CD4-positive, alpha-beta T cell treated with Interleukin-17A for 4 hours (primary cell): ENCODE results near the gene ALPG.
"Not testable (repeated sequence)": the region's sequence is repeated elsewhere in the genome, so short reads cannot be mapped to it uniquely, and the experiment has no call there.

Experiments
- DNase-seq: peaks from one replicate; pipeline ENCODE4 v3.0.0-alpha.2; 2020; ENCODE audit warnings: mixed read lengths

The ALPG gene

DNA sequence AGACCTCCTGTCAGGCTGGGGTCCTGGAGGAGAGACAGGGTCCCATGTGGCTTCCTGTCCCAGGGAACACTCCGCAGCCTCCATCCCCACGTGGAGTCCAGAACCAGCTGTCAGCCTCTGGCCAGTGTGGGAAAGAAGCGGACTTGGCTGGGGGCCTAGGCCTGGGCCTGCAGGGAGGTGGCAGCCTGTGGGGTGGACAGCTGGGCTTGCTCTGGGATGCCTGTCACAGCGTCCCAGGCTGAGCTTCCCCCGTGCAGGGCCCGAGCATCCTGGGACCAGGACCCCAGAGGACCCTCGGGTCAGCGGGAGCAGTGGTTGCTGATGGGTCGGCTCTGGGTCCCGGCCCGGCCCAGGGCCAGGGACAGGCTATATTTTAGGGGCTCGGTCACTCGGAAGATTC lies 35.8 kb downstream of the ALPG start:
- not testable (repeated sequence) for DNase-seq

GRCh38 chr2:232443047-232443446 lies 36.4 kb downstream of the ALPG start:
- DNase-seq, result not testable (repeated sequence)

DNA sequence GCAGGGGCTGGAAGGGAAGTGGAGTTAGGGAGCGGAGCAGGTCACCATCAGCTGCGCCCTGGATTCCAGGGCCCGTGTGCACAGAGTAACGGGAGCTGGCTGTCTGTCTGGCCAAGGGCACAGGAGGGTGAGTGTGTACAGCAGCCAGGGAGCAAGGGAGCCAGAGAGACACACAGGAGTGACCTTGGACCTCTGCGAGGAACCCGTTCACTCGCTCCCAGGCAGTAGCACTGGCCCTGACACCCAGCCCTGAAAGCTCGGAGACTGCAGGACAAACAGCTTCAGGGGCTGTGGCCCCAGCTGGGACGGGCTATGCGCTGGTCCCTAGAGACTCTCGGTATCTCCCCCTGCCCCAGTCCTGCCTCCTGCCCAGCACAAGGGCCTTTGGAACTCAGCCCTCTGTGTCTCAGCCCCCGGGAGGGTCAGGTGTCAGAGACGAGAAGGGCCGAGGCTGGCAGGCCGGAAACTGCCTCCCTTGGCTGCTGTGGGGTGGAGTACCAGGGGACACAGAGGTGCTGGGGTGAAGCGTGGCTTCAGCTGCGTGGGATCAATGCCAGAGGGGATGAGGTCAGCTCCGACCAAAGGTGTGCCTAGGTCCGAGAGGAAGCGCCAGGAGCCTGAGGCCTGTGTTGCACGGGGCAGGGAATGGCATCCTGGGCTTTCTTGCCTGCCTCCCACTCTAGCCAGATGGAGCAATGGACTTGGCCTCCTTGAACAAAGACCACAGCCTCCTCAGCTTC lies 37.2 kb downstream of the ALPG start:
- DNase-seq, result not testable (repeated sequence)

- peak; percentile 65 for DNase-seq
Observed at GRCh38 chr2:232444409-232445148, 37.9 kb downstream of the ALPG start.

DNA sequence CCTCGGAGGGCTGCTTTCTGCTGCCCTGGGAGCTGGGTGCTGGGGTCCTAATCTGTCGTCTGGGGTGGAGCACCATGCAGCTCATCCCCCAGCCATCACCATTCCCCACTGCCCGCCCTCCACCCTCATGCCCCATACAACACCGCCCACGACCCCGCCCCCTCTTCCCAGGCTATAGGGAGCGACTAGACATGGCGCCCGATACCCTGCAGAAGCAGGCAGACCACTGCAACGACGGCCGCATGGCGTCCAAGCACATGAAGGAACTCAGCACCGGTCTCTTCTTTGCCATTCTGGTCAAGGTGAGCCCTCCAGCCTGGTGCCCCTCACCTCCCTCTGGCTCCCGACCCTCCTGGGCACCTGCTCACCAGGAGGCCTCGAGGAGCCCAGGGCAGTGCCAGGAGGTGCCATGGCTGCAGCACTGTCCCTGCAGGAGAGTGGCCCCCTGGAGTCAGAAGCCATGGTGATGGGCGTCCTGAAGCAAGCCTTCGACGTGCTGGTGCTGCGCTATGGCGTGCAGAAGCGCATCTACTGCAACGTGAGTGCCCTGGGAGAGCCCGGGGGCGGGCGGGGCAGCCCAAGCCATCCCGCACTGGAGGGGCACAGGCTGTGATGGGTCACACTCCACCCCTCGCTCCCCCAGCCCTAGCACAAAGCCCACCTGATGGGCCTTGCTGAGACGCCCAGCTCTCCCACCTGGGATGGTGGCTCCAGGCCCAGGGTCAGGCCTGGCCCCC lies 38.7 kb downstream of the ALPG start:
- DNase-seq, result not testable (repeated sequence)

DNA sequence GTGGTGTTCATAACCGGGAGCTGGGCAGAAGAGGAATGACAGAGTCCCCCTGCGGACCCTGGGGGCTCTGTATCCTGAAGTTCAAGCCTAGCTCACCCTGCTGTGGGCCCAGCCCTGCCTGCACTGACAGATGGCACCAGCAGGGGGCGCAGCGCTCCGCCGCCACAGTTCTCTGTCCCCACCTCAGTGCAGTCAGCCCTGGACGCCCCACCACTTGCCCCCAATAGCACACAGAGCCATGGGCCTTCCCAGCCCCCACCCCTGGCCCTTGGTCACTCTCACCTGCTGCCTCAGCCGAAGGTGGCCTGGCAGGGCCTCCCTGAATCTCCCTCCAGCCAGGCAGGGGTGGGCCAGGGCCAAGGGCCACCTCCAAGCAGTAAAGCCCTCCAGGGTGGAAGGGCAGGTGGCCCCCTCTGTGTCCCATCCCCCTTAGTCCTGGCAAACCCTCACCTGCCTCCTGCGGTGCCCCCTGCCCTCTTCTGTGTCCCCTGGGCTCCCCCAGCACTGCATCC lies 39.7 kb downstream of the ALPG start:
- not testable (repeated sequence) for DNase-seq

- no peak for DNase-seq
Observed at GRCh38 chr2:232447091-232447620, 40.5 kb downstream of the ALPG start.

GRCh38 chr2:232447638-232448303 lies 41.1 kb downstream of the ALPG start:
- no peak for DNase-seq

DNA sequence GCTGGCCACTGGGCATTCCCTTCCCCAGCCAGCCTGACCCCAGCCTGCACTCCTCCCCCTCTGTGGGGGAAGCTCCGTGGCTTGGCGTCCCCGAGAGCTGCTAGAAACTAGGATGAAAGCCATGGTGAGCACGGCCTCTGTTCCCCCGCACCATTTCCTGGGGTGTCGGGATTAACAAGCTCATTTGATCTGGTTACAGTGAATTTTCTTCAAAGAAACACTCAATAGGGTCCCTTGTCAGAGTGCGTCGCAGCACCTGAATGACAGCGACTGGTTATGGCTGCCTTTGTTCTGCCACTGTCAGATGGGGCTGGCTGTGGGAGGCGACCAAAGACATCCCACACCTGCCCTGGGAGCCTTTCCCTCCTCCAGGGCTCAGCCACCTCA lies 41.7 kb downstream of the ALPG start:
- no peak for DNase-seq

- no peak for DNase-seq
Observed at GRCh38 chr2:232449964-232450363, 43.3 kb downstream of the ALPG start.

DNA sequence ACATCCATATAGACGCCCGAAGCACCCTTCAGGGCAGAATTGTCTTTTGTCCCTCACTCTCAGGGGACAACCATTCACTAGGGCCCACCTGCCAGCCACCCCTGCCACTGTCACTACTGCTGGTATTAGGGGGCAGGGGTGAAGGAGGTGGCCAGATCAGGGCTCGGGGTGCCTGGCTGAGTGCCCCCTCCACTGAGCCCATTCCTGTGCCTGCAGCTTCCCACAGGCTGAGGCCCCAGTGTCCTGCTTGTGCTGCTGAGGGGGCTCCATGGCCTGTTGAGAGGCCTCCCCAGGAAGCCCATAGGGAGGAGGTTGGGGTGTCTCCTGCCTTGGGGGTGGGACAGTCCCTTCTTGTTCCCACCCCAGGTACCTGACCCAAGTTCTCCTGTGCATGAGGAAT lies 45.0 kb downstream of the ALPG start:
- not testable (repeated sequence) for DNase-seq

DNA sequence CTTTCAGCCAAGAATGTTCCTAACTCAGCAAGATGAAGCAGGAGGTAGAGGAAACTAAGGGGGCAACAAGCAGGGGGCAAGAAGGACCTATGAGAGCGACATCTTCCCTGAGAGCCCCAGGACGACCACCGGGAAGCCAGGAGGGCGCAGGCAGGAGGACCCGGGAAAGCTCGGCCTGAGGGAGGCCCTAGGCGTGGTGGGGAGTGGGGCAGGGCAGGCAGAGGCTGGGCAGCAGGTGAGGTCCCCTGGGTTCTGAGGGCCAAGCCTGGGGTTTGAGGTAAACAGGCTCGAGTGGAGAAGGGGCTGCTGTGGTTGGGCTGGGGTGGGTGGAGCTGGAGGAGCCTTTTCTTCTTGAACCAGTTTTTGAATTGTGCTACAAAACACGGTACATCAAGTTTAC lies 48.0 kb downstream of the ALPG start:
- DNase-seq, result no peak

- DNase-seq, result no peak
Observed at GRCh38 chr2:232455426-232456255, 49.0 kb downstream of the ALPG start, which contains the start of gene ALPI. Gene ALPI (plus strand): TSS chr2:232456153. CDS start chr2:232456200, 47 bp downstream.

GRCh38 chr2:232456296-232457120 lies 49.9 kb downstream of the ALPG start:
- DNase-seq, result no peak

DNA sequence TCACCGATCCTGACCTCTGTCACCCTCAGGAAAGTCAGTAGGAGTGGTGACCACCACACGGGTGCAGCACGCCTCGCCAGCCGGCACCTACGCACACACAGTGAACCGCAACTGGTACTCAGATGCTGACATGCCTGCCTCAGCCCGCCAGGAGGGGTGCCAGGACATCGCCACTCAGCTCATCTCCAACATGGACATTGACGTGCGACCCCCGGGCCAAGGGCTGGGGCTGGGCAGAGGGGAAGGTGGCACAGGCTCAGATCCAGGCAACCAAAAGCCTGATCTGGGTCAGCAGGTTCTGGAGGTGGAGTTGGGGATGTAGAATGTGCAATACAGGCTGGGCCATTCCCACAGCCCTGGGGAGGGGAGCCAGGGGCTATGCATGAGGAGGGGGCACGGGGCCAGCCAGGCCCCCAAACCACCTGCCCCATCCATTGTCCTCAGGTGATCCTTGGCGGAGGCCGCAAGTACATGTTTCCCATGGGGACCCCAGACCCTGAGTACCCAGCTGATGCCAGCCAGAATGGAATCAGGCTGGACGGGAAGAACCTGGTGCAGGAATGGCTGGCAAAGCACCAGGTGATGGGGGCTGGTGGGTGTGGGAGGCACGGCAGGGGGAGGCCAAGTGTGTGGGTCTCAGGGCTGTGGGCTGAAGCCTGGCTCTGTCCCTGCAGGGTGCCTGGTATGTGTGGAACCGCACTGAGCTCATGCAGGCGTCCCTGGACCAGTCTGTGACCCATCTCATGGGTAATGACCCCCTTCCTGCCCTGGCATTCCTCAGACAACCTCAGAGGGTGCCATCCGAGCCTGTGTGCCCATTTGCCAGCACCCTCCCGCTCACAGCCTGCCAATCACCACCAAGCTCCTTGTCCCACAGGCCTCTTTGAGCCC lies 50.7 kb downstream of the ALPG start:
- DNase-seq, result no peak

DNA sequence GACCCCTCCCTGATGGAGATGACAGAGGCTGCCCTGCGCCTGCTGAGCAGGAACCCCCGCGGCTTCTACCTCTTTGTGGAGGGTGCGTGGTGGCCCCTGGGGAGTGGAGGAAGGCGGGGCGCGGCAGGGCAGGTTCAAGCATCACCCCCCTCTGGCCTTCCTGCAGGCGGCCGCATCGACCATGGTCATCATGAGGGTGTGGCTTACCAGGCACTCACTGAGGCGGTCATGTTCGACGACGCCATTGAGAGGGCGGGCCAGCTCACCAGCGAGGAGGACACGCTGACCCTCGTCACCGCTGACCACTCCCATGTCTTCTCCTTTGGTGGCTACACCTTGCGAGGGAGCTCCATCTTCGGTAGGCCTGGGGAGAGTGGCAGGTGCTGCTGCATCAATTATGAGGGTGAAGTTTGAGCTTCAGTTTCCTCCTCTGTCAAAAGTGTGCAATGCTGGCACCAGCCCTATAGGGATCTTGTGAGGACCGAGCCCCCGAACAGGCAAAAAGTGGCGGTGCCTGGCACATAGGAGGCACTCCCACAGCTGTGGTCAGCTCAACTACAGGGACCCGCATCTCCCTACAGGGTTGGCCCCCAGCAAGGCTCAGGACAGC lies 51.5 kb downstream of the ALPG start:
- no peak for DNase-seq

- DNase-seq, result no peak
Observed at GRCh38 chr2:232458661-232459418, 52.2 kb downstream of the ALPG start.

- DNase-seq, result no peak
Observed at GRCh38 chr2:232459419-232460035, 52.9 kb downstream of the ALPG start.
